ENCODE results near the gene PIP4P1.

GRCh38 chr14:20503898-20504297 lies 42.7 kb upstream of the PIP4P1 start:
- TF ChIP-seq POLR2A (IDR thresholded peaks at IDR 0.05), result no peak
- no peak for TF ChIP-seq CTCF (IDR thresholded peaks at IDR 0.05)
- no peak for TF ChIP-seq EP300 (IDR thresholded peaks at IDR 0.05)

Measured in tibial nerve (tissue), 4 donors.